PC-9 (cell line): ENCODE results near the gene JUNB. TPM values are rescaled to one million over a fixed set of nuclear protein-coding genes. Genes with fewer than 3 reads are reported as not detected.

Source experiments
- BruUV-seq: library from RNA; stranded (reverse); fragments of 400-500 nt; replicated peaks from 2 replicates; lab custom pipeline; 2021; lab: Mats Ljungman, UMichigan
- CTCF ChIA-PET: fragments of 300-600 bp; sonication (Branson Sonifier 250); formaldehyde crosslinking; loops from one replicate; lab custom pipeline; 2022; ENCODE audit warnings: antibody characterized with exemption; lab: Charles Lee
- POLR2A ChIA-PET: fragments of 300-600 bp; sonication (Branson Sonifier 250); formaldehyde crosslinking; loops from one replicate; lab custom pipeline; 2022; ENCODE audit warnings: antibody characterized with exemption; ENCODE audit not compliant: unreplicated experiment; lab: Charles Lee
- DNase-seq, 2 experiments: peaks; one replicate each; pipeline versions ENCODE4 v3.0.0 to v3.0.0-alpha.2; 2015 to 2022; ENCODE audit warnings: mixed read lengths in 1 of 2
- H2AFZ ChIP-seq: fragments of 200-600 bp; sonication (generic); 2 replicates; pipeline ENCODE4 v1.8.1; 2017; ENCODE audit warnings: antibody characterized with exemption
- H3F3A ChIP-seq: fragments of 200-600 bp; sonication (generic); 2 replicates; pipeline ENCODE4 v1.8.1; 2017; ENCODE audit warnings: antibody characterized with exemption, mild to moderate bottlenecking, low read depth; ENCODE audit not compliant: insufficient read depth
- H3K27ac ChIP-seq: fragments of 200-600 bp; sonication (generic); 2 replicates; pipeline ENCODE4 v1.6.1; 2016; ENCODE audit warnings: mixed run types
- H3K27me3 ChIP-seq: fragments of 200-600 bp; sonication (generic); 2 replicates; pipeline ENCODE4 v1.6.1; 2016; ENCODE audit warnings: low read depth, mixed run types; ENCODE audit not compliant: insufficient read depth
- H3K36me3 ChIP-seq: fragments of 200-600 bp; sonication (generic); 2 replicates; pipeline ENCODE4 v1.6.1; 2016; ENCODE audit warnings: low read depth, mixed run types
- H3K4me1 ChIP-seq: fragments of 200-600 bp; sonication (generic); replicated peaks from 2 replicates; pipeline ENCODE4 v1.6.1; 2016; ENCODE audit warnings: mixed run types; ENCODE audit not compliant: insufficient read depth
- H3K4me2 ChIP-seq: fragments of 200-600 bp; sonication (generic); 2 replicates; pipeline ENCODE4 v1.6.1; 2017; ENCODE audit warnings: mixed run types
- H3K4me3 ChIP-seq: fragments of 200-600 bp; sonication (generic); 2 replicates; pipeline ENCODE4 v1.6.1; 2016; ENCODE audit warnings: mixed run types
- H3K79me2 ChIP-seq: fragments of 200-600 bp; sonication (generic); 2 replicates; pipeline ENCODE4 v1.6.1; 2017; ENCODE audit warnings: low read depth, mixed run types
- H3K9me2 ChIP-seq: fragments of 200-600 bp; sonication (generic); 2 replicates; pipeline ENCODE4 v1.8.1; 2017; ENCODE audit warnings: mild to moderate bottlenecking; ENCODE audit not compliant: insufficient read depth
- H3K9me3 ChIP-seq: fragments of 200-600 bp; sonication (generic); 2 replicates; pipeline ENCODE4 v1.8.1; 2016; ENCODE audit warnings: low read depth; ENCODE audit not compliant: insufficient read depth
- H4K20me1 ChIP-seq: fragments of 200-600 bp; sonication (generic); 2 replicates; pipeline ENCODE4 v1.8.1; 2017; ENCODE audit not compliant: insufficient read depth
- CTCF ChIP-seq: fragments of 200-600 bp; sonication (generic); conservative IDR thresholded peaks from 2 replicates; pipeline ENCODE4 v1.6.1; 2017; ENCODE audit warnings: mixed run types, antibody characterized with exemption, mild to moderate bottlenecking, moderate library complexity
- EZH2 ChIP-seq: fragments of 200-600 bp; sonication (generic); IDR thresholded peaks from 2 replicates; pipeline ENCODE4 v1.8.0; 2017; ENCODE audit warnings: antibody characterized with exemption, low read depth
- intact Hi-C: fragments of 100-400 bp; cut with micrococcal nuclease; formaldehyde crosslinking; loops from one replicate; pipeline ENCODE4 v1.10.0; 2022; ENCODE audit not compliant: unreplicated experiment
- total RNA-seq: library from RNA; stranded (reverse); gene quantifications from 2 replicates; pipeline ENCODE4 v1.2.3, GENCODE V29; 2021

The JUNB gene
- total RNA-seq, 1 experiment from 2014 or later = 70.7 TPM

GRCh38 chr19:12833418-12833737, 42.1 kb downstream of the JUNB start:
- ChIA-PET POLR2A (no interaction called here), CTCF (no interaction called here)
- Histone ChIP-seq H3K27me3 (peaks cover 20% of the 10 kb centered on the region; the same call in 1 of the 2 replicates), H4K20me1 (no peaks in the 10 kb centered on the region), H3F3A (peaks cover 37% of the 10 kb centered on the region), H3K4me3 (peak overlapping the region; percentile 45; the same call in 1 of the 2 replicates), H3K79me2 (no peaks in the 10 kb centered on the region), H3K4me1 (peaks cover 14% of the 10 kb centered on the region), H3K9me3 (no peaks in the 10 kb centered on the region), H3K4me2 (peak overlapping the region; percentile 82), H3K9me2 (no peaks in the 10 kb centered on the region), H2AFZ (no peak overlapping the region), H3K27ac (no peak overlapping the region), H3K36me3 (no peaks in the 10 kb centered on the region)
- TF ChIP-seq CTCF (no peak), EZH2 (no peak)
- no peak for DNase-seq
- BruUV-seq = no TSS peak
- intact Hi-C loops = no loop called here

- Histone ChIP-seq H3K4me3 (peak overlapping the region; percentile 69; the same call in 1 of the 2 replicates), H3K9me3 (no peaks in the 10 kb centered on the region), H3K9me2 (no peaks in the 10 kb centered on the region), H3F3A (peaks cover 37% of the 10 kb centered on the region), H3K36me3 (no peaks in the 10 kb centered on the region), H3K4me2 (peak overlapping the region; percentile 81), H2AFZ (peak overlapping the region; percentile 83), H3K79me2 (no peaks in the 10 kb centered on the region), H4K20me1 (no peaks in the 10 kb centered on the region), H3K27me3 (peaks cover 20% of the 10 kb centered on the region; the same call in 1 of the 2 replicates), H3K4me1 (peaks cover 14% of the 10 kb centered on the region), H3K27ac (no peak overlapping the region)
- no TSS peak for BruUV-seq
- peak in 1 of 2 experiments; percentile 44 for DNase-seq
- TF ChIP-seq CTCF = no peak
- TF ChIP-seq EZH2 = no peak
- CTCF ChIA-PET = no interaction called here
- POLR2A ChIA-PET = no interaction called here
- intact Hi-C loops = no loop called here
Observed at GRCh38 chr19:12833738-12834565, 42.7 kb downstream of the JUNB start.

- BruUV-seq = no TSS peak
- CTCF ChIA-PET = no interaction called here
- H3F3A ChIP-seq = peaks cover 43% of the 10 kb centered on the region
- peak within 1 kb of the TSS; percentile 83 for H2AFZ ChIP-seq
- POLR2A ChIA-PET = no interaction called here
- TF ChIP-seq CTCF (no peak), EZH2 (no peak)
- peak within 1 kb of the TSS; percentile 82 for H3K4me2 ChIP-seq
- H3K9me3 ChIP-seq = no peaks in the 10 kb centered on the region
- no peak within 1 kb of the TSS for H3K27ac ChIP-seq
- H3K9me2 ChIP-seq = no peaks in the 10 kb centered on the region
- H3K4me1 ChIP-seq = peaks cover 14% of the 10 kb centered on the region
- intact Hi-C loops = no loop called here
- H3K79me2 ChIP-seq = no peaks in the 10 kb centered on the region
- H3K27me3 ChIP-seq = peaks cover 20% of the 10 kb centered on the region; the same call in 1 of the 2 replicates
- no peaks in the 10 kb centered on the region for H3K36me3 ChIP-seq
- no peaks in the 10 kb centered on the region for H4K20me1 ChIP-seq
- no peak for DNase-seq
- H3K4me3 ChIP-seq = peak within 1 kb of the TSS; percentile 69; the same call in 1 of the 2 replicates
Observed at GRCh38 chr19:12834566-12834943, 43.3 kb downstream of the JUNB start, which contains the start of gene RTBDN. TSS of gene RTBDN (minus strand) at chr19:12834579. CDS start at chr19:12829979, 4,600 bp downstream.
